Spleen (tissue), 11 donors: ENCODE data around the gene CHD3. TPM values are rescaled to one million over a fixed set of nuclear protein-coding genes. Genes with fewer than 3 reads are reported as not detected.
A peak's percentile ranks its signal among the peaks of the same experiment; 100 is the strongest.

Source experiments
- DNase-seq: peaks from one replicate; pipeline ENCODE4 v3.0.0-alpha.2; 2020
- H3K27ac ChIP-seq, 8 donors: fragments of 200-600 bp; sonication (generic) in 7 of 8; 1 replicate in 4 of 8; 2 replicates in 4 of 8; pipeline versions ENCODE4 v1.5.0 to v1.8.0; 2016 to 2021; ENCODE audit warnings: inconsistent platforms in 4 of 8, mild to moderate bottlenecking in 4 of 8, moderate library complexity in 1 of 8
- H3K27me3 ChIP-seq, 7 donors: fragments of 200-600 bp; sonication (generic) in 6 of 7; replicated peaks in 1 of 7; 1 replicate in 4 of 7; 2 replicates in 3 of 7; pipeline versions ENCODE4 v1.5.0 to v1.8.0; 2016 to 2021; ENCODE audit warnings: inconsistent platforms in 3 of 7, mild to moderate bottlenecking in 1 of 7
- H3K36me3 ChIP-seq, 6 donors: fragments of 200-600 bp; sonication (generic) in 5 of 6; 1 replicate in 4 of 6; 2 replicates in 2 of 6; pipeline versions ENCODE4 v1.5.0 to v1.8.0; 2016 to 2021; ENCODE audit warnings: inconsistent platforms in 2 of 6
- H3K4me1 ChIP-seq, 6 donors: fragments of 200-600 bp; sonication (generic) in 5 of 6; 1 replicate in 3 of 6; 2 replicates in 3 of 6; pipeline versions ENCODE4 v1.5.0 to v1.8.0; 2016 to 2021; ENCODE audit warnings: inconsistent platforms in 3 of 6
- H3K4me3 ChIP-seq, 8 donors: fragments of 200-600 bp; sonication (generic) in 7 of 8; 1 replicate in 4 of 8; 2 replicates in 4 of 8; pipeline versions ENCODE4 v1.5.0 to v1.8.0; 2016 to 2021; ENCODE audit warnings: inconsistent platforms in 4 of 8, mild to moderate bottlenecking in 4 of 8, moderate library complexity in 2 of 8
- H3K9me3 ChIP-seq, 8 donors: fragments of 200-600 bp; sonication (generic) in 7 of 8; 1 replicate in 4 of 8; 2 replicates in 4 of 8; pipeline versions ENCODE4 v1.5.0 to v1.8.0; 2016 to 2021; ENCODE audit warnings: inconsistent platforms in 4 of 8
- POLR2A ChIP-seq, 3 donors: fragments of 450-650 bp; IDR thresholded peaks; one replicate each; pipeline ENCODE4 v1.5.1; 2017; ENCODE audit warnings: antibody characterized with exemption in 3 of 3, mild to moderate bottlenecking in 1 of 3
- POLR2AphosphoS5 ChIP-seq, 3 donors: sonication (generic); formaldehyde crosslinking; IDR thresholded peaks; one replicate each; pipeline ENCODE4 v1.5.1; 2017; ENCODE audit warnings: antibody characterized with exemption in 3 of 3
- WGBS, 5 donors: extraction: QIAGEN DNeasy Blood & Tissue Kit in 3 of 5; methylation state at CpG; one replicate each; pipeline versions ENCODE4 v1.1.5 to v1.1.7; 2013 to 2018; 5-methylcytosine and 5-hydroxymethylcytosine counted together
- intact Hi-C: fragments of 100-400 bp; cut with DNase I; formaldehyde crosslinking; loops from one replicate; pipeline ENCODE4 v1.15.0; 2023; ENCODE audit warnings: low total_unique reads
- polyA plus RNA-seq, 3 donors: library from polyadenylated mRNA; stranded (reverse); fragments of 200-250 nt; gene quantifications; one replicate each; pipeline ENCODE4 v1.2.1, GENCODE V29; 2013
- total RNA-seq, 7 donors: library from RNA; depleted of rRNA in 3 of 7; stranded (reverse); fragments of >200 nt in 3 of 7; fragmentation: NEBNext Ultra II Directional in 4 of 7; extraction: Animal tissue kit (Norgen Biotek cat#: 25700) in 4 of 7; gene quantifications; one replicate each; pipeline versions ENCODE4 v1.1.0 to v1.2.1, GENCODE V29; 2016 to 2021
- TF ChIP-seq, protein P1 (sequence below), 11 experiments: fragments of 200-600 bp in 7 of 11; fragments of 450-650 bp in 4 of 11; sonication (generic) in 4 of 11; IDR thresholded peaks in 8 of 11; conservative IDR thresholded peaks in 3 of 11; 1 replicate in 7 of 11; 2 replicates in 4 of 11; pipeline versions ENCODE4 v1.4.0 to v1.8.0; 2016 to 2021; ENCODE audit warnings: antibody characterized with exemption in 11 of 11, inconsistent platforms in 4 of 11, mild to moderate bottlenecking in 1 of 11
- donor health status: healthy with polysubstance abuse.
- donor health status: DM: no; HTN: no; CAD: no; lungs with moderate emphysema.
- donor health status: DM: no; HTN: no; CAD: no.
- donor health status: Bipolar disorder and iron deficiency.
- donor health status: healthy.
- donor health status: DM: no; HTN: no; CAD: no.
- donor health status: DM: yes; HTN: yes; CAD: no.

The CHD3 gene
- total and polyA plus RNA-seq, 10 donors = 37.0 to 117 (median 82.5) TPM

- intact Hi-C loops = loop anchor here (5.0 kb wide), 2 partner anchors 38 to 122 kb away; no protein-coding TSS in a partner anchor
- Histone ChIP-seq H3K36me3 (peaks cover 0 to 10% (median 0%) of the 10 kb centered on the region in 6 donors), H3K9me3 (no peaks in the 10 kb centered on the region), H3K27me3 (no peaks in the 10 kb centered on the region), H3K27ac (no peak overlapping the region), H3K4me3 (no peak overlapping the region), H3K4me1 (peaks cover 0 to 51% (median 24%) of the 10 kb centered on the region in 6 donors)
- no peak for DNase-seq
- TF ChIP-seq POLR2AphosphoS5 (IDR thresholded peaks at IDR 0.05) = no peak
- no peak for TF ChIP-seq POLR2A (IDR thresholded peaks at IDR 0.05)
- TF ChIP-seq, protein P1, sequence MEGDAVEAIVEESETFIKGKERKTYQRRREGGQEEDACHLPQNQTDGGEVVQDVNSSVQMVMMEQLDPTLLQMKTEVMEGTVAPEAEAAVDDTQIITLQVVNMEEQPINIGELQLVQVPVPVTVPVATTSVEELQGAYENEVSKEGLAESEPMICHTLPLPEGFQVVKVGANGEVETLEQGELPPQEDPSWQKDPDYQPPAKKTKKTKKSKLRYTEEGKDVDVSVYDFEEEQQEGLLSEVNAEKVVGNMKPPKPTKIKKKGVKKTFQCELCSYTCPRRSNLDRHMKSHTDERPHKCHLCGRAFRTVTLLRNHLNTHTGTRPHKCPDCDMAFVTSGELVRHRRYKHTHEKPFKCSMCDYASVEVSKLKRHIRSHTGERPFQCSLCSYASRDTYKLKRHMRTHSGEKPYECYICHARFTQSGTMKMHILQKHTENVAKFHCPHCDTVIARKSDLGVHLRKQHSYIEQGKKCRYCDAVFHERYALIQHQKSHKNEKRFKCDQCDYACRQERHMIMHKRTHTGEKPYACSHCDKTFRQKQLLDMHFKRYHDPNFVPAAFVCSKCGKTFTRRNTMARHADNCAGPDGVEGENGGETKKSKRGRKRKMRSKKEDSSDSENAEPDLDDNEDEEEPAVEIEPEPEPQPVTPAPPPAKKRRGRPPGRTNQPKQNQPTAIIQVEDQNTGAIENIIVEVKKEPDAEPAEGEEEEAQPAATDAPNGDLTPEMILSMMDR (IDR thresholded peaks at IDR 0.05 in 8 of 11, conservative IDR thresholded peaks at IDR 0.05 in 3 of 11) = no peak
- WGBS, 5 donors = 94 to 98% (median 95%) methylated on average over 5 of the region's 5 CpGs
These were observed 23.5 kb upstream of the CHD3 start for GRCh38 chr17:7864995-7865650.

DNA sequence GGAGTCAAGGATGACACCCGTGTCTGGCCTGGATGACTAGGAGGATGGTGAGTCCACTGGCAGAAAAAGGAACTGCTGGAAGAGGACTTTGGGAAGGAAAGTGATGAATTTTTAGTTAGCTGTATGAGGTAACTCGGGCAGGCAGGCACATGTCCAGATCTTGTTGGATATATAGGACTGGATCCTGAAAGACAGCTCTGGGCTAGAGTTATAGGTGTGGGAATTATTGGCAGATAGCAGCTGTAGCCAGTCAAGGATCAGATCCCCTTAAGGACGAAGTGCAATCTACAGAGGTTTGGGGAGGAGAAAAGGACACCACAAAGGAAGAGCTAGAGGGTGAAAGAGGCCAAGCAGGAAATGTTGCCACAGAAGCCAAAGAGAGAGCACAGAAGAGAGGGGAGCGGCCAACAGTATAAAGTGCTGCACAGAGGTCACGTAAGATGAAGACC lies 20.7 kb upstream of the CHD3 start:
- H3K9me3 ChIP-seq = no peaks in the 10 kb centered on the region
- intact Hi-C loops = no loop called here
- no peak for DNase-seq
- TF ChIP-seq POLR2A (IDR thresholded peaks at IDR 0.05) = no peak
- TF ChIP-seq, protein P1 (IDR thresholded peaks at IDR 0.05 in 8 of 11, conservative IDR thresholded peaks at IDR 0.05 in 3 of 11) = no peak
- TF ChIP-seq POLR2AphosphoS5 (IDR thresholded peaks at IDR 0.05) = no peak
- H3K4me3 ChIP-seq = no peak overlapping the region
- peaks cover 0 to 58% (median 20%) of the 10 kb centered on the region in 6 donors for H3K4me1 ChIP-seq
- H3K36me3 ChIP-seq = peaks cover 0 to 7% (median 0%) of the 10 kb centered on the region in 6 donors
- H3K27ac ChIP-seq = peak overlapping the region in 7 of 8 donors; percentile 10 to 71 (median 24)
- H3K27me3 ChIP-seq = no peaks in the 10 kb centered on the region
- 25 to 38% (median 33%) methylated on average over 5 of the region's 5 CpGs for WGBS, 5 donors

GRCh38 chr17:7873051-7873450 lies 15.5 kb upstream of the CHD3 start:
- Histone ChIP-seq H3K4me3 (no peak overlapping the region), H3K4me1 (peaks cover 7 to 72% (median 24%) of the 10 kb centered on the region in 6 donors), H3K27ac (no peak overlapping the region), H3K36me3 (peaks cover 0 to 22% (median 4%) of the 10 kb centered on the region in 6 donors), H3K27me3 (no peaks in the 10 kb centered on the region), H3K9me3 (no peaks in the 10 kb centered on the region)
- WGBS, 5 donors = 64 to 85% (median 77%) methylated on average over 4 of the region's 4 CpGs
- TF ChIP-seq, protein P1 (IDR thresholded peaks at IDR 0.05 in 8 of 11, conservative IDR thresholded peaks at IDR 0.05 in 3 of 11) = no peak
- intact Hi-C loops = no loop called here
- DNase-seq = no peak

GRCh38 chr17:7875804-7876370 lies 12.7 kb upstream of the CHD3 start:
- Histone ChIP-seq H3K9me3 (no peaks in the 10 kb centered on the region), H3K27me3 (no peaks in the 10 kb centered on the region), H3K4me1 (peaks cover 0 to 71% (median 30%) of the 10 kb centered on the region in 6 donors), H3K36me3 (peaks cover 0 to 49% (median 10%) of the 10 kb centered on the region in 6 donors), H3K27ac (peak overlapping the region in 1 of 8 donors; percentile 6), H3K4me3 (no peak overlapping the region)
- 61 to 68% (median 63%) methylated on average over 2 of the region's 2 CpGs for WGBS, 5 donors
- DNase-seq = no peak
- TF ChIP-seq POLR2AphosphoS5 (IDR thresholded peaks at IDR 0.05) (no peak), POLR2A (IDR thresholded peaks at IDR 0.05) (no peak)
- TF ChIP-seq, protein P1 (IDR thresholded peaks at IDR 0.05 in 8 of 11, conservative IDR thresholded peaks at IDR 0.05 in 3 of 11) = no peak
- intact Hi-C loops = no loop called here
